Osteocyte (in vitro differentiated cells): ENCODE measurements around the gene CCDC50. TPM values are rescaled to one million over a fixed set of nuclear protein-coding genes. Genes with fewer than 3 reads are reported as not detected.

Source experiments
- DNase-seq: peaks from one replicate; pipeline ENCODE4 v3.0.0; 2021; ENCODE audit warnings: mixed read lengths; ENCODE audit not compliant: unreplicated experiment; ENCODE audit errors: extremely low spot score
- H3K27ac Mint-ChIP-seq: one replicate; pipeline ENCODE4 v1.8.0; 2021; ENCODE audit warnings: mild to moderate bottlenecking, mixed read lengths; ENCODE audit not compliant: unreplicated experiment
- H3K27me3 Mint-ChIP-seq: one replicate; pipeline ENCODE4 v1.8.0; 2021; ENCODE audit warnings: mixed read lengths; ENCODE audit not compliant: unreplicated experiment
- H3K36me3 Mint-ChIP-seq: one replicate; pipeline ENCODE4 v1.8.0; 2021; ENCODE audit warnings: mixed read lengths; ENCODE audit not compliant: unreplicated experiment
- H3K4me1 Mint-ChIP-seq: one replicate; pipeline ENCODE4 v1.8.0; 2021; ENCODE audit warnings: mixed read lengths; ENCODE audit not compliant: unreplicated experiment
- H3K4me3 Mint-ChIP-seq: one replicate; pipeline ENCODE4 v1.8.0; 2021; ENCODE audit warnings: mild to moderate bottlenecking, moderate library complexity, mixed read lengths; ENCODE audit not compliant: unreplicated experiment
- H3K9me3 Mint-ChIP-seq: one replicate; pipeline ENCODE4 v1.8.0; 2021; ENCODE audit warnings: mixed read lengths; ENCODE audit not compliant: unreplicated experiment
- CTCF ChIP-seq: fragments of 200-600 bp; sonication (generic); IDR thresholded peaks from 2 replicates; pipeline ENCODE4 v1.5.0; 2021; ENCODE audit warnings: antibody characterized with exemption, mild to moderate bottlenecking, moderate library complexity
- total RNA-seq: library from RNA; stranded (reverse); gene quantifications from 2 replicates; pipeline ENCODE4 v1.2.1, GENCODE V29; 2021

CCDC50 gene
- total RNA-seq, 1 donor from 2014 or later, result 86.7 TPM

GRCh38 chr3:191340351-191340750 is 11.2 kb downstream of the CCDC50 start:
- no peaks in the 10 kb centered on the region for H3K27me3 Mint-ChIP-seq
- H3K4me1 Mint-ChIP-seq, result peaks cover 88% of the 10 kb centered on the region
- peaks cover 2% of the 10 kb centered on the region for H3K36me3 Mint-ChIP-seq
- H3K27ac Mint-ChIP-seq, result peak overlapping the region; percentile 11
- DNase-seq, result no peak
- TF ChIP-seq CTCF, result no peak
- no peaks in the 10 kb centered on the region for H3K9me3 Mint-ChIP-seq
- no peak overlapping the region for H3K4me3 Mint-ChIP-seq

GRCh38 chr3:191340966-191341365 is 11.8 kb downstream of the CCDC50 start:
- Mint-ChIP-seq H3K9me3 (no peaks in the 10 kb centered on the region), H3K27me3 (no peaks in the 10 kb centered on the region), H3K4me3 (no peak overlapping the region), H3K36me3 (peaks cover 2% of the 10 kb centered on the region), H3K4me1 (peaks cover 84% of the 10 kb centered on the region), H3K27ac (peak overlapping the region; percentile 80)
- no peak for TF ChIP-seq CTCF
- no peak for DNase-seq

DNA sequence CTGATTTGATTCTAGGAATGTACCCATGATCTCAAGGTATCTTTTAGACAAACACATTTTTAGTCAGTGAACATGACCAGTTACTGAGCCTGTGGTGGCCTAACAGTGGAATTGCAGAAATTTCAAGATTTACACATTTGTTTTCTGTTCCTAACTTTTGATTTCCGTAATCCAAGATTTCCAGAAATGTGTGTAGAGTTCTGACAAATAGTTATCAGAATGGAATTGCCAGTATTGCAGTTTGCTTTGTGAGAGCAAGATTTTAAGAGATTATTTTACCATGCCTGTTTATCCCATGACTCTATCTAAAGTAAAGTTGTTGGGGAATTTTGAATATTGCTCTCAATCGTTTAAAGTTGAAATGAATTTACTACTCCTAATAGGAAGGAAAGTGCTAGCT is 12.8 kb downstream of the CCDC50 start:
- H3K4me3 Mint-ChIP-seq, result no peak overlapping the region
- peak overlapping the region; percentile 80 for H3K27ac Mint-ChIP-seq
- no peak for TF ChIP-seq CTCF
- H3K36me3 Mint-ChIP-seq, result peaks cover 2% of the 10 kb centered on the region
- H3K27me3 Mint-ChIP-seq, result no peaks in the 10 kb centered on the region
- DNase-seq, result no peak
- H3K4me1 Mint-ChIP-seq, result peaks cover 76% of the 10 kb centered on the region
- no peaks in the 10 kb centered on the region for H3K9me3 Mint-ChIP-seq

- no peak for TF ChIP-seq CTCF
- peaks cover 72% of the 10 kb centered on the region for H3K4me1 Mint-ChIP-seq
- peak overlapping the region; percentile 2 for H3K4me3 Mint-ChIP-seq
- DNase-seq, result no peak
- no peaks in the 10 kb centered on the region for H3K27me3 Mint-ChIP-seq
- H3K27ac Mint-ChIP-seq, result peak overlapping the region; percentile 80
- peaks cover 2% of the 10 kb centered on the region for H3K36me3 Mint-ChIP-seq
- H3K9me3 Mint-ChIP-seq, result no peaks in the 10 kb centered on the region
These were observed 13.2 kb downstream of the CCDC50 start for GRCh38 chr3:191342411-191342810.

DNA sequence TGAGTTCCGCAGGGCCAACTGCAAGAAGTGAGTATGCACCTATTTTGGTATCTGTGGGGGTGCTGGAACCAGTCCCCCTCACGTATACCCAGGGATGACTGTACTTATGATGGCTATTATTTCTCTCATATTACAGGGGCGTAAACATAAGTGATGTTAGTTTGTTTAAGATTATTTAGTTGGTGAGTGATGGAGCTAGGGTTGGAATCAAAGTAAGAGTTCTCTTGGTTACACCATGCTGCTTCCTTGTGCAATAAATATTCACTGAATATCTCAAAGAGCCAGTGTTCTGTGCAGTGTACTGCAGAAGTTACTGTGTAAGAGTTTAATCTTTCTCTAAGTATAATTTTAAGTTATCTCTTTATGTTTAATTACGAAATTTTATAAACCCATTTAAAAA is 13.9 kb downstream of the CCDC50 start:
- Mint-ChIP-seq H3K4me3 (no peak overlapping the region), H3K9me3 (no peaks in the 10 kb centered on the region), H3K4me1 (peaks cover 67% of the 10 kb centered on the region), H3K36me3 (no peaks in the 10 kb centered on the region), H3K27me3 (no peaks in the 10 kb centered on the region), H3K27ac (peak overlapping the region; percentile 80)
- TF ChIP-seq CTCF, result no peak
- DNase-seq, result no peak
